NCI-H226 (cell line): ENCODE data around the gene FGD5.

ENCODE experiments used
- DNase-seq: peaks from one replicate; pipeline ENCODE4 v3.0.0-alpha.2; 2015

Gene FGD5

GRCh38 chr3:14788644-14789043 lies 30.1 kb upstream of the FGD5 start:
- DNase-seq = no peak

DNA sequence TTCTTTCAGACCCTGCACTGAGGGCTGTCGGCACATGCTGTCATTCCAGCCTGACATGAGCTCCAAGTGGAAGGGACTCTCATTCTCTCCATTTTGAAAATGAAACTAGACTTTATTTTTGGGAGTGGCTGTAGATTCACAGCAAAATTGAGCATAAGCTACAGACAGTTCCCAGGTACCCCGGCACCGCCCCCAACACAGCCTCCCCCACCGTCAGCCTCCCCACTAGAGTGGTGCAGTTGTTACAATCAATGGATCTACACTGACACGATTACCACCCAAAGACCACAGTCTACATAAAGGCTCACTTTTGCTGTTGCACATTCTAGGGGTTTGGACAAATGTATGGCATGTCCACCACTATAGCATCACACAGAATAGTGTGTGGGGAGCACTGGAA lies 29.5 kb upstream of the FGD5 start:
- no peak for DNase-seq

GRCh38 chr3:14789640-14790285 lies 29.0 kb upstream of the FGD5 start:
- no peak for DNase-seq

DNA sequence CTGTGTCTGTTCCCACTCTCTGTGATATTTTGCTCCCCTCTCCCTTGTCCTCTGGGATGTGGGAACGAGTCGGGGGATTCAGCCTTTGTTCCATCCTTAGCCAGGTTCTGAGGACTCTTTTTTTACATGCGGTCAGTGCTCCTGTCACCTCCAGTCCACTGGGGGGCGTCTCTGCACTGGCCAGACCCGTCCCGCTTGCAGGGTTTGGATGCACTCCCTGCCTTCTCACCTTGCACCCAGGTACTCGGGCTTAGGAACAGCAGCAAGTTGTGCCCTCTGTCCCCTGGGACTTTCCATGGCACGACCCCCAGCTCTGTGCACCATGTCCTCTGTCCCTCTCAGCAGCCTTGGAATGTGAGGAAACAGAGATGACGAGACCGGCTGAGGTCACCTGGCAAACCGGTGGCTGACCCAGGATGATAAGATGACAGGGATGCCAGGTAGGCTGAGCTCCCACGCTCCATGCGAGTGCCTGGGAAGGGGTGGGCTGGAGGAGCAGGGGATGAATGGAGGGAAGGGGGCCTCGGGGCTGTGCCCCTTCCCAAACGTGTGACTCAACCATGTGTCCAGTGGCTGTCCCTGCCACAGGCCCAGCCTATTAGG lies 27.3 kb upstream of the FGD5 start:
- peak; percentile 17 for DNase-seq

- no peak for DNase-seq
Measured at GRCh38 chr3:14792691-14793121, 26.1 kb upstream of the FGD5 start.

GRCh38 chr3:14793126-14793857 lies 25.5 kb upstream of the FGD5 start:
- DNase-seq = no peak

- DNase-seq = no peak
Measured at GRCh38 chr3:14793858-14794234, 24.9 kb upstream of the FGD5 start.

DNA sequence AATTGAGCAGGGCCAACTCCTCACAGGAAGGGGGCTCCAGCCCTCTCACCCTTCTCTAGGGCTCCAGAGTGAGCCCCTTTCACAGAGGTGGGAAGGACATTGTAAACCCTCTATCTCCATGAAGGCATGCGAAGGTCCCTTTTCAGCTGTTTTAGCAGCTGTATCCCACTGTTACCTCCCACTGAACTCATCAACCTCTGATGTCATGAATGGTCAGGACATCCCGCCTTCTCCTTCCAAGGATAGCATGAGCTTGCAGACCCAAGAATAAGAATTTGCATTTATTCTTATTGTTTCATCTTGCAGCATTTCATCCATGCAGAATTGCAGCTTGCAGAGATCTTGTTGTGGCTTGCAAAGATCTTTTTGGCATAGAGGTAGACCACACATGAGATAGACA lies 24.3 kb upstream of the FGD5 start:
- DNase-seq = no peak

DNA sequence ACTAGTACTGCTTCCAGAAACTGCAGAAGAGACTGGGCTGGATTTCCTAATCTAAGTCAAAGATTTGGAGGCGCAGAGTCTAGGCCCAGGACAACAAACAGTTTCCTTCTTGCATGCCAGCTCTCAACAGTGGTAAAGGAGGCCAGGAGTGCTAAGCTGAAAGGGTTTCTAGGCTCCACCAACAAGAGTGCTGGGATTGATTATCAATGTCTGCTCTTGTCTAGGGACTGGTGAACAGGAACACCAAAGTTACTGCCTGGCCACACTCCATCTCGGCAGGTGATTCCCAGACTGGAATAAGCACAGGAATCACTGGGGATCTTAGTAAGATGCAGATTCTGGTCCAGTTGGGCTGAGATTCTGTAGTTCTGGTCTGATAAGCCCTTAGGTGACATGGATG lies 22.8 kb upstream of the FGD5 start:
- no peak for DNase-seq

GRCh38 chr3:14796403-14797077 lies 22.2 kb upstream of the FGD5 start:
- DNase-seq = no peak

- no peak for DNase-seq
Measured at GRCh38 chr3:14797731-14798130, 21.0 kb upstream of the FGD5 start.

- no peak for DNase-seq
Measured at GRCh38 chr3:14798231-14798630, 20.5 kb upstream of the FGD5 start.

GRCh38 chr3:14799146-14799545 lies 19.6 kb upstream of the FGD5 start:
- no peak for DNase-seq

GRCh38 chr3:14801031-14801430 lies 17.7 kb upstream of the FGD5 start:
- no peak for DNase-seq

DNA sequence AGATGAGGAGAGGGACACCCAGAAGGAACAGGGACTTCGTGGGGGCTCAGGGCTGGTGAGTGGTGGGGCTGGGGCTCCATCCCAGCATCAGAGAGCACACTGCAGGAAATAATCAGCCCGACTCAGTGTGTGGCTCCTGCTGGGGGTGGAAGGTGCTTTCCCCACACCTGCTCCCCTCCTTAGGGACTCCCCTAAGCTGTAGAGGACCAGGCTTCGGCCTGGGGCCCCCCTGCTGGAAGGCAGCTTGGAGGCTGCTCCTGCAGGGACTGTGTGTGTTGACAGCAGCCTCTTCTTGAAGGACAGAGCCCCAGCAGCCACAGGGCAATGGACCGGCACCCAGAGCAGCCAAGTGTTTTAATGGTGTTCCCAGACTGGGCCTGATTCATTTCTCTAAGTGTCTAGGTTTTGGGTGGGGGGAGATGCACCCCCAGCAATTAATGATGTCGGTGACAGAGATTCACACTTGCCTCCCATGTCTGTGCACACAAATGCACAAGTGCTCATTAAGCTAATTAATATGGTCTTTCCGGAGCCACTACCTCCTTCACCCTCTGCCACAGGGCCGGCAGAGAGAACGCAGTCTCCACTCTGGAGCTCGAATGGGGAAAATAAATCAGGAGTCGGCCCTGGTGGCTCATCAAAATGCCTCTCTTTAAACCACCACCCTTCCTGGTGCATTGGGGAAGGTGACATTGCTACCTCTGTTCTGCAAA lies 16.9 kb upstream of the FGD5 start:
- no peak for DNase-seq

GRCh38 chr3:14802381-14802731 lies 16.4 kb upstream of the FGD5 start:
- DNase-seq = no peak

DNA sequence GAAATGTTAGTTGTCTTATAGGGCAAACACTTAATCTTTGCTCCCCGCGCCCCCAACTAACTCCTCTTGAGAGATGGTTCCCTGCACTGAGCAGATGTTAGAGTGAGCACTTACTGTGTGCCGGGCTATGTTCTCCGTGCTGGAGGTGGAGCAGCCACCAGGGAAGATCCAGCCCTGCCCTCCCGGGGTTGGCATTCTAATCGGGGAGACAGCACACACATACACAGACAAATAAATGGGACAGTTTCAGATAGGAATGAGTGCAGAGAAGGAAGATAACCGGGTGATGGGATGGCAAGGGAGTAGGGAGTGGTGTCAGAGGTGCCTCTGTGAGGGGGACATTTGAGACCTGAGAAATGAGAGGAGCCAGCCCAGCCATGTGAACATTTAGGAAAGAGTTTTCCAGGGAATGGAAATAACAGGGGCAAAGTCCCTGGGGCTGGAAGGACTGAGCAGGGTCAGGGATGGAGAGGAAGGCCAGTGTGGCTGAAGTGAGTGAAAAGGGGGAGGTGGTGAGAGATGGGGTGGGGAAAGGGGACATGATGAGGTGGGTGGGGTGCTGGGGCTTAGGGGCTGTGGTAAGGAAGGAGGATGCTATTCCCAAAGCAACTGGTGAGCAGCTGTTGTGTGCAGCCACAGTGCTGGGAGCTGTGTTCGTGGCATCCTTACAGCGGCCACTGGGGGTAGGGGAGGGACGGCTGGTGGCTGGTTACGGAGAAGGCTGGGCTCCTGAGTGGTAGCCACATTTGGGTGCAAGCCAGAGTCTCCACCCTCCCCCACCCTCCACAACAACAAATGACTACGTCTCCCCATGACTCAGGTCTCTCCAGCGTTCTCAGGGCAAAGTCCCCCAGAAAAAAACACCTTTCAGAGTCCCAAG lies 15.4 kb upstream of the FGD5 start:
- DNase-seq = no peak

GRCh38 chr3:14803981-14804834 lies 14.6 kb upstream of the FGD5 start:
- no peak for DNase-seq

DNA sequence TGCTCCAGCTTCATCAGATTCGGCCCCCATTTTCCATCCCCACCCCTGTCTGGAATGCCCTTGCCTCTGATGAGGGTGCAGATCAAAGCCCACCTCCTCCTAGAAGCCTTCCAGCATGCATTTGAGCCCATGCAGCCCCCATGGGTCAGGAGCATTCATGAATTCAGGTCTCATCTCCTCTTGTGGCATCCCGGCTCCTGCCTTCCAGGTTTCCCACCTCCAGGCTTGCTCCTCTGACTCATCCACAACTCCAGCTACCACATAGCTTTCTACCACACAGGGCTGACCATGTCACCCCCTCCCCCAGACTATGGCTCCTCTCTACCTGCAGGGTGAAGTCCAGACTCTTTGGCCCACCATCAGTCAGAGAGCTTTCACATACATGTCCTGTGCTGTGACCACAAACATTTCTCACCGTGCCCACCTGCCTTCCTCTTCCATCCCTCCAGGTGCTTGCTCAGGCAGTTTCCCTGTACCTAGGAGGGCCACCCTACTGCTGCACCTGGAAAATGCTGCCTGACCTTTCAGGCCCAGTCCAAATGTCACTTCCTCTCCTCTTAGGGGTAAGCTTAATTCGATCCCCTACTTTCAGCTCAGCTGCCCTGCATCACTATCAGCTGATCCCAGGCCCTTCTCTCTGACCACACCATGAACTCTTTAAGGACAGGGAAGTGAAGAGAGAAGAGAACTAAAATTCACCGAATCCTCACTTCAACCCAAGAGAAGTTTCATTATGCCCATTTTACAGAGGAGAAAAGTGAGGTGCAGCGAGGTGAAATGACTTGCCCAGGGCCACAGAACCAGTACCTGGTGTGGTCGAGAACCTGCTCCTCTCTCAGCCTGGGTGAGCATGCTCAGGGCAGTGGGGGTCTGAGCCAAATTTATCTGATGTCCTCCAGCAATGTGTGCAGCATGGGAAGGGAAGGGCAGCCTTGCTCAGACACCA lies 13.7 kb upstream of the FGD5 start:
- no peak for DNase-seq

DNA sequence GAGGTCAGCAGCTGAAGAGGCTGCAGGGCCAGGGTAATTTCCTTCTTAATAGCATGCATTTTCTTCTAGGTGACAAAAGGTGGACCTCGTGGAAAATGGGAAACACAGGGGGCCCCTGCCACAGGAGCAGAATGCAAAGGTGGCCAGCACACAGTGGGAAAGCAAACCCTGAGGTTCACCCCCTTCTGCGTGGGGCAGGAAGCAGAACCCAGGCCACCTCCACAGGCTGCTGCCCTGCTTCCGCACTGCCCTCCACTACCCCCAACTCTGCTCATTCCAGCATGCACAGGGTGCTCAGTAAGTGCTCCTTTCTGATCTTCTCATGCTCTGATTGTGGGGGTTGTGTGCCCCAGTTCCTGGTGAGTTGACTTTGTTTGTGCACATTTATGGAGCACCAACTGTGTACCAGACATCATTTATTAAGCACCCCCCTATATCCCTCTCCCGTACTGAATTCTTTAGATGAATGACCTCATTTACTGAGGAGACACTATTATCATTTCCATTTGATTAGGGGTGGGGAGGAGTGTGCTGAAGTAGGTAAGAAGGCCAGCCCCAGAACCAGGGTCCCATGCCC lies 12.7 kb upstream of the FGD5 start:
- no peak for DNase-seq
